ENCODE measurements around the gene TENM4. TPM values are rescaled to one million over a fixed set of nuclear protein-coding genes. Genes with fewer than 3 reads are reported as not detected.

The TENM4 gene
- total RNA-seq, 4 donors from 2014 or later: 16.8 to 158 (median 120) TPM

DNA sequence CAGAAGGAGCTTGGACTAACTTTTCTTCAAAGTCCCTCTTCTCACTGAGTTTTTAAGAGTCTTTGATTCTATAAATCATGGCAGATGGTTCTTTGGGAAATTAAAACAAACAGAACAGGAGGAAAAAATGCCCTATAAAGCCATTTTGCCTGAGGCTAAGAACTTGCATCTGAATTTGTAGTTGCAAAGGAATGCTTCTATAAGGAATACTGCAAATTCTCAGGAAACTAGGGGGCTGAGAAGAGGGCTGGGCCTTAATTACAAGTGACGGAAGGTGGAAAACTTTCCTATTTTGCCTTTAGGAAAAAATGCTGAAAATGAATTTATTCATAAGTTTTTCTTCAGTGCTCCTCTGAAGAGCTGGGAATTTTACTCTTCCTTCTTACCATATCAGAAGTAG lies 776.2 kb downstream of the TENM4 start:
- 86 to 98% methylated on average over 1 of the region's 1 CpG for WGBS, 2 donors

DNA sequence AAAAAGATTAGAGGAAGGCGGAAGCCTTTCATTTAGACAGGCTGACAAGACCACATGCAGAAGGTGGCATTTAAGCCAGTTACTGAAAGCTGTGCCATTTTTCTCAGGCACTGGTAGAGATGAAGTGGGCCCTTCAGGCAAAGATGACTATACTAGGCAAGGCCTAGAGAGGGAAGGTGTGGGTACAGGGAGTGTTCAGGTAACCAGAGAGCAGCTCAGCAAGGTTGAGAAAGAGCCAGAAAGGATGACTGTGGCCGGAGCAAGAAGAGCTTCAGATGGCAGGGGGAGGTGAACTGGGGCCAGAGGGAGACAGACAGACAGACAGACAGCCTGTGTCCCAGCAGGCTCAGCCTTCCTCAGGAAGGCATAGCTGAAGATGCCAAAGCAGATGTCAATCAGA lies 778.0 kb downstream of the TENM4 start:
- H3K9me3 ChIP-seq: no peaks in the 10 kb centered on the region
- H3K36me3 ChIP-seq: peaks cover 0 to 4% of the 10 kb centered on the region in 2 donors
- no peak overlapping the region for H3K27ac ChIP-seq
- intact Hi-C loops (cut with DNase I): loop anchor here (10.0 kb wide), 1 partner anchor 52 kb away; no protein-coding TSS in a partner anchor
- no peak overlapping the region for H3K4me3 ChIP-seq (replicated peaks in 1 of 3)
- no peaks in the 10 kb centered on the region for H3K27me3 ChIP-seq
- H3K4me1 ChIP-seq: peaks cover 4% of the 10 kb centered on the region in 2 donors
- TF ChIP-seq, protein P1, sequence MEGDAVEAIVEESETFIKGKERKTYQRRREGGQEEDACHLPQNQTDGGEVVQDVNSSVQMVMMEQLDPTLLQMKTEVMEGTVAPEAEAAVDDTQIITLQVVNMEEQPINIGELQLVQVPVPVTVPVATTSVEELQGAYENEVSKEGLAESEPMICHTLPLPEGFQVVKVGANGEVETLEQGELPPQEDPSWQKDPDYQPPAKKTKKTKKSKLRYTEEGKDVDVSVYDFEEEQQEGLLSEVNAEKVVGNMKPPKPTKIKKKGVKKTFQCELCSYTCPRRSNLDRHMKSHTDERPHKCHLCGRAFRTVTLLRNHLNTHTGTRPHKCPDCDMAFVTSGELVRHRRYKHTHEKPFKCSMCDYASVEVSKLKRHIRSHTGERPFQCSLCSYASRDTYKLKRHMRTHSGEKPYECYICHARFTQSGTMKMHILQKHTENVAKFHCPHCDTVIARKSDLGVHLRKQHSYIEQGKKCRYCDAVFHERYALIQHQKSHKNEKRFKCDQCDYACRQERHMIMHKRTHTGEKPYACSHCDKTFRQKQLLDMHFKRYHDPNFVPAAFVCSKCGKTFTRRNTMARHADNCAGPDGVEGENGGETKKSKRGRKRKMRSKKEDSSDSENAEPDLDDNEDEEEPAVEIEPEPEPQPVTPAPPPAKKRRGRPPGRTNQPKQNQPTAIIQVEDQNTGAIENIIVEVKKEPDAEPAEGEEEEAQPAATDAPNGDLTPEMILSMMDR (IDR thresholded peaks at IDR 0.05): no peak
- TF ChIP-seq POLR2A (IDR thresholded peaks at IDR 0.05): no peak
- DNase-seq: no peak
- WGBS, 2 donors: 90 to 94% methylated on average over 2 of the region's 2 CpGs

More for the DNA sequence above, 776.2 kb downstream of the TENM4 start:
- TF ChIP-seq POLR2A (IDR thresholded peaks at IDR 0.05): no peak
- TF ChIP-seq, protein P1 (IDR thresholded peaks at IDR 0.05): no peak
- intact Hi-C loops (cut with DNase I): loop anchor here (10.0 kb wide), 1 partner anchor 50 kb away; no protein-coding TSS in a partner anchor
- Histone ChIP-seq H3K27ac (no peak overlapping the region), H3K4me1 (peaks cover 0 to 1% of the 10 kb centered on the region in 2 donors), H3K27me3 (no peaks in the 10 kb centered on the region), H3K9me3 (no peaks in the 10 kb centered on the region), H3K4me3 (replicated peaks in 1 of 3) (no peak overlapping the region), H3K36me3 (no peaks in the 10 kb centered on the region)
- DNase-seq: no peak

GRCh38 chr11:78660471-78660870 lies 780.4 kb downstream of the TENM4 start:
- intact Hi-C loops (cut with DNase I): loop anchor here (10.0 kb wide), 1 partner anchor 54 kb away; no protein-coding TSS in a partner anchor
- TF ChIP-seq POLR2A (IDR thresholded peaks at IDR 0.05): no peak
- TF ChIP-seq, protein P1 (IDR thresholded peaks at IDR 0.05): no peak
- Histone ChIP-seq H3K36me3 (peaks cover 0 to 4% of the 10 kb centered on the region in 2 donors), H3K4me1 (peaks cover 4% of the 10 kb centered on the region in 2 donors), H3K27ac (no peak overlapping the region), H3K9me3 (no peaks in the 10 kb centered on the region), H3K4me3 (replicated peaks in 1 of 3) (no peak overlapping the region), H3K27me3 (no peaks in the 10 kb centered on the region)
- DNase-seq: no peak
- 96% methylated on average over 4 of the region's 4 CpGs for WGBS, 2 donors

DNA sequence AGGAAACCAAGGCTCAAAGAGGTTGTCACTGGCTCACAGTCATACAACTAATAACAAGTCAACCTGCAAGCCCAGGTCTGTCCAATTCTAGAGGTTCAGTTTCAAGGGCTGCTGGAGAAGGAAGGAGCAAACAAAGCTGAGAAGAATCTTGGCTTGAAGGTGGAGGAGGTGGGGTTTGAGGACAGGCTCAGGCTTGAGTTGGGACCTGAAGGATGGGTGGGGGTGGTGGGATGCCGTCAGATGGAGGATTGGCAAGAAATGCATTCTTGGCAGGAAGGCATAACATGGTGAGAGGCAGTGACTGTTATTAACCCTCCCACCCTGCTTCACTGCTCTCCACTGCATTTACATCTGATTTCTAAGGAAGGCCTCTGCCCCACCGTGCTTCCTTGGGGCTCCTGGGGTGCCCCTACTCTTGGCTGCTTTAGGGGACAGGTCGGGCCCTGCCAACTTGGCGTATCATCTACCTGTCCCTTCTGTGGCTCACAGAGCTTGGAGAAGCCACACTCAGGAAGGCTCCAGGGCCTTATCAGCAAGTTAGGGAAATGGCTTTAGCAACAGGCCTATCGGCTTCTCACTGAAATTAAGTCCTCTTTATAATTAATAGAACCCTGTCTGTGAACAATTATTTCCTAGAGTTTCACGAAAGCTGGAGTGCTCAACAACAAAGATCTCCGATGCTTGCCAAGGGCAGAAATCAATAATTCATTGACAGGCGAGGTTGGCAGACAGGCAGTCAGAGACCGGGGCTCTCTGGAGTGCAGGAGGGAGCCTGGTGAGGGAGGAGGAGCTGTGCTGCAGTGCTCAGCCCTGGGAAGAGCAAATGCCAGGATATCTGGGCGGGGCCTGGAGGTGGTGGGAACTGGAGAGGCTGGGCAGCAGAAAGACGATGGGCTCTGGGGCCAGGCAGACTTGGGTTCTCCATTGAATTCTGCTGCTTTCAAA lies 781.2 kb downstream of the TENM4 start:
- Histone ChIP-seq H3K9me3 (no peaks in the 10 kb centered on the region), H3K36me3 (peaks cover 0 to 4% of the 10 kb centered on the region in 2 donors), H3K4me1 (peaks cover 4% of the 10 kb centered on the region in 2 donors), H3K27ac (no peak overlapping the region), H3K4me3 (replicated peaks in 1 of 3) (no peak overlapping the region), H3K27me3 (no peaks in the 10 kb centered on the region)
- DNase-seq: no peak
- 78 to 84% methylated on average over 11 of the region's 11 CpGs for WGBS, 2 donors
- intact Hi-C loops (cut with DNase I): loop anchor here (10.0 kb wide), 3 partner anchors 55 to 305 kb away; no protein-coding TSS in a partner anchor
- TF ChIP-seq POLR2A (IDR thresholded peaks at IDR 0.05): no peak
- TF ChIP-seq, protein P1 (IDR thresholded peaks at IDR 0.05): no peak
